Peyer's patch (tissue), 4 donors: Measurements from ENCODE around the gene NLRP6.

Source experiments
- POLR2A ChIP-seq, 2 donors: fragments of 450-650 bp; IDR thresholded peaks; one replicate each; pipeline ENCODE4 v1.5.1; 2017; ENCODE audit warnings: antibody characterized with exemption in 2 of 2, mild to moderate bottlenecking in 2 of 2, moderate library complexity in 2 of 2
- TF ChIP-seq, protein P1 (sequence below), 6 experiments: fragments of 450-650 bp in 4 of 6; fragments of 200-600 bp in 2 of 6; sonication (generic) in 1 of 6; IDR thresholded peaks; one replicate each; pipeline ENCODE4 v1.5.1; 2017 to 2019; ENCODE audit warnings: antibody characterized with exemption in 6 of 6, mild to moderate bottlenecking in 3 of 6, moderate library complexity in 1 of 6

DNA sequence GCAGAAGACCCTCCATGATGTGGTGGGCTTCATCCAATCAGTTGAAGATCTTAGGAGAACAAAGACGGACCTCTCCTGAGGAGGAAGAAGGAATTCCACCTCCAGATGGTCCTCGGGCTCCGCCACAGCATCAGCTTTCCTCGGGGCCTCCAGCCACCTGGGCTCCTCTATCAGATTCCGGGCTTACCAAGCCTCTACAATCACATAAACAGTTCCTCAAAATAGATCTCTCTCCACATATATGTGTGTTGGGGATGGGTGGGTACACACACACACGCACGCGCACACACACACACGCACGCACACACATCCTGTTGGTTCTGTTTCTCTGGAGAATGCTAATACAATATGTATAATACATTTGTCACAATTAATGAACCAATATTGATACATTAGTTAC is 18.8 kb upstream of the NLRP6 start:
- TF ChIP-seq POLR2A (IDR thresholded peaks at IDR 0.05): no peak
- TF ChIP-seq, protein P1, sequence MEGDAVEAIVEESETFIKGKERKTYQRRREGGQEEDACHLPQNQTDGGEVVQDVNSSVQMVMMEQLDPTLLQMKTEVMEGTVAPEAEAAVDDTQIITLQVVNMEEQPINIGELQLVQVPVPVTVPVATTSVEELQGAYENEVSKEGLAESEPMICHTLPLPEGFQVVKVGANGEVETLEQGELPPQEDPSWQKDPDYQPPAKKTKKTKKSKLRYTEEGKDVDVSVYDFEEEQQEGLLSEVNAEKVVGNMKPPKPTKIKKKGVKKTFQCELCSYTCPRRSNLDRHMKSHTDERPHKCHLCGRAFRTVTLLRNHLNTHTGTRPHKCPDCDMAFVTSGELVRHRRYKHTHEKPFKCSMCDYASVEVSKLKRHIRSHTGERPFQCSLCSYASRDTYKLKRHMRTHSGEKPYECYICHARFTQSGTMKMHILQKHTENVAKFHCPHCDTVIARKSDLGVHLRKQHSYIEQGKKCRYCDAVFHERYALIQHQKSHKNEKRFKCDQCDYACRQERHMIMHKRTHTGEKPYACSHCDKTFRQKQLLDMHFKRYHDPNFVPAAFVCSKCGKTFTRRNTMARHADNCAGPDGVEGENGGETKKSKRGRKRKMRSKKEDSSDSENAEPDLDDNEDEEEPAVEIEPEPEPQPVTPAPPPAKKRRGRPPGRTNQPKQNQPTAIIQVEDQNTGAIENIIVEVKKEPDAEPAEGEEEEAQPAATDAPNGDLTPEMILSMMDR (IDR thresholded peaks at IDR 0.05): no peak
